ENCODE results near the gene IRAK1.
A peak's percentile ranks its signal among the peaks of the same experiment; 100 is the strongest.
"Not testable (repeated sequence)": the region's sequence is repeated elsewhere in the genome, so short reads cannot be mapped to it uniquely, and the experiment has no call there.

Gene IRAK1

DNA sequence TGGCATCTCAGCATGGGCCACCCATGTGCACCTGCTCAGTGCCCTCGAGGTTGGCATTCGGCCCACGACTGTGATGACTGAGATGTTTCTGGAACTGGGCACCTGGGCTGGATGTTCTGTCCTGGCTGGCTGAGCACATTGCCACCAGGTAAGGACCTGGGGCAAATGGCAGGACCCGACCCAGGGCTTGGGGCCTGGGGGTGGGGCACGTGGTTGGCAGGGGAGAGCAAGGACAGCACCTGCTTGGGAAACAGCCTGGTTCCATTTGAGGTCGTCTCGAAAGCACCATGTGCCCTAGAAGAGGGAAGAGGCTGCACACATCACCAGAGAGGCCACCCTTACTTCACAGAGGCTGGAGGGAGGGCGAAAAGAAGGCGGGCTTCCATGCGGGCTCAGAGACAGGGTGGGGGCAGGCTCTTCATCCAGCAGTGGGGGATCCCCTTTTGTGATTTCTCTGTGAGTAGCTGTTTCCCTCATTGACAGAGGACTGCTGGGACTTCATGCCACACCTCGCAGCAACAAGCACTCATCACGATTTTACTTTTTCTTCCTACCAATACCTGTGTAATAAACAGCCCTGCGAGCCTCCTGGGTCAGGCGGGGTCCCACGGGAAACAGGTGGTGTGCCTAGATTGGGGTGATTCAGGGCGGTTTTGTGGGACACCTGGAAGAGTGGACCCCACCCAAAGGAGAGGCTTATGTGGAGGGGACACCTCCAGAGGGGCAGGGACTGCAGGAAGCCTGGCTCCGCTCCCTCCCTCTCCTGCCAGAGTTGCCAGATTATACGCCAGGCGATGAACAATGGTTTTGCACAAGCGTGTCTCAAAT is 35.1 kb downstream of the IRAK1 start:
- no peak for DNase-seq (ENCODE audit: low spot score)
- TF ChIP-seq, protein P1, sequence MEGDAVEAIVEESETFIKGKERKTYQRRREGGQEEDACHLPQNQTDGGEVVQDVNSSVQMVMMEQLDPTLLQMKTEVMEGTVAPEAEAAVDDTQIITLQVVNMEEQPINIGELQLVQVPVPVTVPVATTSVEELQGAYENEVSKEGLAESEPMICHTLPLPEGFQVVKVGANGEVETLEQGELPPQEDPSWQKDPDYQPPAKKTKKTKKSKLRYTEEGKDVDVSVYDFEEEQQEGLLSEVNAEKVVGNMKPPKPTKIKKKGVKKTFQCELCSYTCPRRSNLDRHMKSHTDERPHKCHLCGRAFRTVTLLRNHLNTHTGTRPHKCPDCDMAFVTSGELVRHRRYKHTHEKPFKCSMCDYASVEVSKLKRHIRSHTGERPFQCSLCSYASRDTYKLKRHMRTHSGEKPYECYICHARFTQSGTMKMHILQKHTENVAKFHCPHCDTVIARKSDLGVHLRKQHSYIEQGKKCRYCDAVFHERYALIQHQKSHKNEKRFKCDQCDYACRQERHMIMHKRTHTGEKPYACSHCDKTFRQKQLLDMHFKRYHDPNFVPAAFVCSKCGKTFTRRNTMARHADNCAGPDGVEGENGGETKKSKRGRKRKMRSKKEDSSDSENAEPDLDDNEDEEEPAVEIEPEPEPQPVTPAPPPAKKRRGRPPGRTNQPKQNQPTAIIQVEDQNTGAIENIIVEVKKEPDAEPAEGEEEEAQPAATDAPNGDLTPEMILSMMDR (conservative IDR thresholded peaks at IDR 0.05; ENCODE audit: low read depth), result no peak
- H3K27ac ChIP-seq, result peak overlapping the region; percentile 47; the same call in 1 of the 2 replicates
- ChIA-PET POLR2A (ENCODE audit: low non-redundant PET) (no interaction called here), CTCF (no interaction called here)

DNA sequence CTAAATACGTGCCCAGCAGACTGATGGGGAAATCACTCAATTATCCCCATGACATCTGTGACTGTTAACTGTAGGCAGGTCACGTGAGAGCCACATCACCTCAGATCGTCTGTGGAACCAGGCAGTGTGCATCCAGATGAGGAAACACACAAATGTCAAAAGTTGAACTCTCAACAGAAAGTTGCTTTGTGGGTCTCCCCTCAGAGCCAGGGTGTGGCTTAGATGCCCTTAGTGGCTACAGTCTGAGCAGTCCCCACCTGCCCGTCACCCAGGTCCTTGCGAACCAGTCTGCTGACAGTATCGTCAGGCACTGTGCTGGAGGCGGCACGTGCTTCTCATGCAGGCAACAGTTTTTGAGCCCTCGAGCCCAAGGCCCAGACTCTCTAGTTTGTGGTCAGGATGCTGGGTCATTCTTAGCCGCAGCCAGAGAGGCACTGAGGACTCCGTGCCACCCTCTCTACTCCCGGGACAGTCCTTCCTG is 36.3 kb downstream of the IRAK1 start:
- no peak overlapping the region for H3K27ac ChIP-seq
- no peak for DNase-seq (ENCODE audit: low spot score)
- TF ChIP-seq, protein P1 (conservative IDR thresholded peaks at IDR 0.05; ENCODE audit: low read depth), result no peak
- ChIA-PET CTCF (no interaction called here), POLR2A (ENCODE audit: low non-redundant PET) (no interaction called here)

- ChIA-PET CTCF (no interaction called here), POLR2A (ENCODE audit: low non-redundant PET) (no interaction called here)
- no peak overlapping the region for H3K27ac ChIP-seq
- DNase-seq (ENCODE audit: low spot score), result no peak
- TF ChIP-seq, protein P1 (conservative IDR thresholded peaks at IDR 0.05; ENCODE audit: low read depth), result no peak
Measured at GRCh38 chrX:153981771-153982533, 37.8 kb downstream of the IRAK1 start.

DNA sequence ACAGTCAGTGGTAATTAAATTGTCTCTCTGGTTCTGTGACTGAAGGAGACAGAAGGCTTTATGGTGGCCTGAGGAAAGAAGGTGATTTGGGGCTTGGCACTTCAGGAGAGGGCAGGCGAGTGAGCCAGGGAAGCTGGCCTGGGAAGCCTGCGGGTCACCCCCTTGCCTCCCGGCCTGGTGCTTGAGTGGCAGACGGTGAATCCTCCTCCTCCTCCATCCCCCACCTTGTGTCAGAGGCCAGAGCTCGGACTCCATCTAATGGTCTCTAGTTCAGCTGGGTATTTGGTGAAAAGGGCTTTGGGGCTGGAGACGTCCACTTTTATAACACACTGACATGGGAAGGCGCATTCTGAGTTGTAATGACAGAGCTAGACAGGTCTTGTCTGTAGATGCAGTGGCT is 38.5 kb downstream of the IRAK1 start:
- no peak for DNase-seq (ENCODE audit: low spot score)
- ChIA-PET POLR2A (ENCODE audit: low non-redundant PET) (no interaction called here), CTCF (no interaction called here)
- no peak overlapping the region for H3K27ac ChIP-seq
- TF ChIP-seq, protein P1 (conservative IDR thresholded peaks at IDR 0.05; ENCODE audit: low read depth), result no peak

GRCh38 chrX:153980394-153980793 is 39.3 kb downstream of the IRAK1 start:
- CTCF ChIA-PET; DNase-seq (ENCODE audit: low spot score): not testable (repeated sequence)
- POLR2A ChIA-PET (ENCODE audit: low non-redundant PET), result interaction anchor here (0.5 kb wide), 1 partner anchor 22 kb away, joined by 8 read pairs; no protein-coding TSS in a partner anchor

GRCh38 chrX:153974726-153975286 is 44.9 kb downstream of the IRAK1 start:
- ChIA-PET POLR2A (ENCODE audit: low non-redundant PET) (no interaction called here), CTCF (interaction anchor here (1.0 kb wide), 1 partner anchor 39 kb away, joined by 3 read pairs; no protein-coding TSS in a partner anchor)
- TF ChIP-seq, protein P1 (conservative IDR thresholded peaks at IDR 0.05; ENCODE audit: low read depth), result no peak
- no peak for DNase-seq (ENCODE audit: low spot score)
- peak overlapping the region; percentile 97 for H3K27ac ChIP-seq

More at GRCh38 chrX:153980394-153980793, 39.3 kb downstream of the IRAK1 start:
- H3K27ac ChIP-seq, result not testable (repeated sequence)

Data from RWPE1 (cell line).